GM18507 (cell line): ENCODE data around the gene PSMD8.
"Not testable (repeated sequence)": the region's sequence is repeated elsewhere in the genome, so short reads cannot be mapped to it uniquely, and the experiment has no call there.

Experiments
- DNase-seq: peaks from one replicate; pipeline ENCODE4 v3.0.0; 2011; ENCODE audit warnings: low read depth; ENCODE audit not compliant: insufficient read length; ENCODE audit errors: extremely low spot score
- FAIRE-seq: peaks from 2 replicates; lab custom pipeline; 2011; peaks lifted over from hg19 to GRCh38; lab: Jason Lieb, UNC

The PSMD8 gene

DNA sequence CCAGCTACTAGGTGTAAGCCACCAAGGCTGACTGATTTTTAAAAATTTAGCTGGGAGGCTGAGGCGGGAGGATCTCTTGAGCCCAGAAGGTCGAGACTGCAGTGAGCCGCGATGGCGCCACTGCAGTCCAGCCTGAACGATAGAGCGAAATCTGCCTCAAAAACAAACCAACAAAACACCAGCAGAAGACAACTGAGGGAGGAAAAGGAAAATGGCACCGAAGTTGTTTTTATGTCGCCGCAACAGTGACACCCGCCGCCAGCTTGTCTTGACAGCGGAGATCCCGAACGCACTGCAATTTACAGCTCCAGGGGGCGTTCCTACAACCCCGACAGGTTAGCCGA lies 28.2 kb downstream of the PSMD8 start:
- FAIRE-seq (no peak), DNase-seq (no peak)

DNA sequence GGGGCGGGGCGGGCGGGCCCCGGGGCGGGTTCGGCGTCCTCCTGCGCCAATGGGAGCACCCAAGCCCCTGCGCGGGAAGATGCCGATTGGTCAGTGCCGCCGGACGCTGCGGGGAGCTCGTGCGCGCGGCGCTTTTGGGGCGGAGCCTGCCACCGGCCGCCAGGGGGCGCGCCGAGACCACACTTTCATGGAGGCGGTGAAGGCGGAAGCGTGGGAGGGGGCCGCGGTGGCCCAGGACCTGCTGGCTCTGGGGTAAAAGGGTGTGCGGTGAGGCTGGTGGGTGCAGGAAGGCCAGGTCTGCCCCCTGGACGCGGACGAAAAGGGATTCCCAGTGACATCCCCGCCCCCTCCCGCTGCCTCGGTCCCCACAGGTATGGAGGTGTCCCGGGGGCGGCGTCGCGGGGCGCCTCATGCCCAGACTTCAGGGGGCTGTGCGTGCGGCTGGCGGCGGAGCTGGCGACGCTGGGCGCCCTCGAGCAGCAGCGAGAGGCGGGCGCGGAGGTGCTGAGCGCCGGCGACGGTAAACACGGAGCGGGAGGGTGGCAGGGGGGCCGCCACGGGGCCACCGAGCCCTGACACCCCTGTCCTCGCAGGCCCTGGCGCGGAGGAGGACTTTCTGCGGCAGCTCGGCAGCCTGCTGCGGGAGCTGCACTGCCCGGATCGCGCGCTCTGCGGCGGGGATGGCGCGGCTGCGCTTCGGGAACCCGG lies 28.8 kb downstream of the PSMD8 start, which contains the start of gene FAM98C:
TSS of gene FAM98C (plus strand) at position 127 of the 708 bp plus-strand sequence. CDS start at position 188, 61 bp downstream.
- FAIRE-seq: peak; percentile 94

GRCh38 chr19:38404858-38405257 lies 30.5 kb downstream of the PSMD8 start:
- FAIRE-seq (no peak), DNase-seq (no peak)

More for the DNA sequence above, 28.8 kb downstream of the PSMD8 start, which contains the start of gene FAM98C:
- peak; percentile 100 for DNase-seq

DNA sequence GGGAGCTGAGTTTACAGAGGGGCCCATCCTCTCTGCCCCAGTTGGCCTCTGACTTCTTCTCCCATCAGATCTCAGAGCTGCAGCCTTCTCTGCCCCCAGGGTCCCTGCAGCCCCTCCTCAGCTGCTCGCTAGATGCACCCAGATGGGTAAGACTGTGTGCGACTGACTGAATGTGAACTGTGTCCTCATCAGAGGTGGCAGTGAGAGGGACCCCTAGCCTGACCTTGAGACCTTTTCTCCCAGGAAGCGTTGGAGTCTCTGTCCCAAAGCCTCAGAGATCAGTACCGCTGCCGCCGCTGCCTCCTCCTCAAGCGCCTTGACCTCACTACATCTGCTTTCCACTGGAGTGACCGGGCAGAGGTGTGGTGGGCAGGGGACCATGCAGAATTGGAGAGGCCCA lies 30.9 kb downstream of the PSMD8 start:
- no peak for DNase-seq
- FAIRE-seq: no peak

GRCh38 chr19:38409631-38410133 lies 35.3 kb downstream of the PSMD8 start:
- FAIRE-seq: no peak

GRCh38 chr19:38410407-38410806 lies 36.0 kb downstream of the PSMD8 start:
- FAIRE-seq, DNase-seq: not testable (repeated sequence)

More at GRCh38 chr19:38409631-38410133, 35.3 kb downstream of the PSMD8 start:
- no peak for DNase-seq

DNA sequence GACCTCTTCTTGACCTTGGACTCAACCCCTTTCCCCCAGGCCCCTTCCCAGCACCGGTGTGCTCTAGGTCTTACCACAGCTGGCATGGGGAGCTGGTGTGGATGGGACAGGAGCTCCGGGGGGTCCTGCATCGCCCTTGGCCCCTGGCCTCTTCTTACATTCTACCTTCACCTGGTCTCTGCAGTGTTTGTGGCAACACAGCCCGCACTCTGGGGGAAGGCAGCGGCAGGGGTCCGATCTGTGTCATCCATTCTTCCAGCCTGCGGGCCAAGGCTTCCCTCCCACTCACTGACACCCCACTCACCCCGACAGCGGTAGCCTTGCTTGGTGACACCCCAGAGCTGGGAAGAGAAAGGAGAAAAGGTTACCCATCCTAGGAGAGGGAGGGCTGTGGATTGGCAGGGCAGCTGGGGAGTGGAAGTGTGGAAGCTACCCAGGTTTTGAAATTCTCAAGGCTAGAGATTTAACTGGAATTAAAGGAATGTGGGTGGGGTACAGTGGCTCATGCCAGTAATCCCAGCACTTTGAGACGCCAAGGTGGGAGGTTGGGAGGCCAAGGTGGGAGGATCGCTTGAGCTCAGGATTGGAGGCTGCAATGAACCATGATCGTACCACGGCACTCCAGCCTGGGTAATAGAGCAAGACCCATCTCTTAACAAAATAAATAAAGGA lies 36.8 kb downstream of the PSMD8 start:
- FAIRE-seq (no peak), DNase-seq (no peak)

DNA sequence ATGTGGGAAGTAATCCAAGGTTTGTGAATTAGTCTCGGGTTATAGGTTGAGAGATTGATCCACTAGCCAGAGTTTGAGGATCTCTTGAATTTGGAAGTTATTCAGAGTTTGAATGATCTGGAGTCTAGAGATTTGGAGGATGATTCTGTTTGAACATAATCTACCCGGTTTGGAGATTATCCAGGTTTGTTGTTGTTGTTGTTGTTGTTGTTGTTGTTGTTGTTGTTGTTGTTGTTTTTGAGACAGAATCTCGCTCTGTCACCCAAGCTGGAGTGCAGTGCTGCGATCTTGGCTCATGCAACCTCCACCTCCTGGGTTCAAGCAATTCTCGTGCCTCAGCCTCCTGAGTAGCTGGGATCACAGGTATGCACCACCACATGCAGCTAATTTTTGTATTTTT lies 37.5 kb downstream of the PSMD8 start:
- FAIRE-seq, DNase-seq: not testable (repeated sequence)

GRCh38 chr19:38412491-38412890 lies 38.1 kb downstream of the PSMD8 start:
- DNase-seq (no peak), FAIRE-seq (no peak)

GRCh38 chr19:38412961-38413360 lies 38.6 kb downstream of the PSMD8 start:
- DNase-seq (no peak), FAIRE-seq (no peak)

GRCh38 chr19:38413416-38413815 lies 39.0 kb downstream of the PSMD8 start:
- DNase-seq (no peak), FAIRE-seq (no peak)

DNA sequence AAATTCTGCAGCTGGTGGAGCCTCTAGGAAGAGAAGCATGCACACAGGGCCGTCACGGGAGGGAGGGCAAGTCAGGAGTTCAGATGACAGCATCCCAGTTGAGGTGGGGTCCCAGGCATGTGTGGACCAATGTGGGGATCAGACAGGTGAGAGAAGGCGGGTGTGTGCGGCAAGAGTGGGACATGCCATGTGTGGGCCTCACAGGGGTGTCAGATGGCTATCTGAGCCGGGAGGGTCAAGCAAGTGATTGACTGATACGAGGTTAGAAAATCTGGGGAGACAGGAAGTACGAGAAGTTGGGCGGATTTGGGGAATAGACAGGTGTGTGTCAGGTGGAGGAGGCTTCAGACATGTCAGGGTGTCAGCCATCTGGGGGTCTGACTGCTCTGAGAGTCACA lies 42.8 kb downstream of the PSMD8 start:
- FAIRE-seq (no peak), DNase-seq (no peak)

DNA sequence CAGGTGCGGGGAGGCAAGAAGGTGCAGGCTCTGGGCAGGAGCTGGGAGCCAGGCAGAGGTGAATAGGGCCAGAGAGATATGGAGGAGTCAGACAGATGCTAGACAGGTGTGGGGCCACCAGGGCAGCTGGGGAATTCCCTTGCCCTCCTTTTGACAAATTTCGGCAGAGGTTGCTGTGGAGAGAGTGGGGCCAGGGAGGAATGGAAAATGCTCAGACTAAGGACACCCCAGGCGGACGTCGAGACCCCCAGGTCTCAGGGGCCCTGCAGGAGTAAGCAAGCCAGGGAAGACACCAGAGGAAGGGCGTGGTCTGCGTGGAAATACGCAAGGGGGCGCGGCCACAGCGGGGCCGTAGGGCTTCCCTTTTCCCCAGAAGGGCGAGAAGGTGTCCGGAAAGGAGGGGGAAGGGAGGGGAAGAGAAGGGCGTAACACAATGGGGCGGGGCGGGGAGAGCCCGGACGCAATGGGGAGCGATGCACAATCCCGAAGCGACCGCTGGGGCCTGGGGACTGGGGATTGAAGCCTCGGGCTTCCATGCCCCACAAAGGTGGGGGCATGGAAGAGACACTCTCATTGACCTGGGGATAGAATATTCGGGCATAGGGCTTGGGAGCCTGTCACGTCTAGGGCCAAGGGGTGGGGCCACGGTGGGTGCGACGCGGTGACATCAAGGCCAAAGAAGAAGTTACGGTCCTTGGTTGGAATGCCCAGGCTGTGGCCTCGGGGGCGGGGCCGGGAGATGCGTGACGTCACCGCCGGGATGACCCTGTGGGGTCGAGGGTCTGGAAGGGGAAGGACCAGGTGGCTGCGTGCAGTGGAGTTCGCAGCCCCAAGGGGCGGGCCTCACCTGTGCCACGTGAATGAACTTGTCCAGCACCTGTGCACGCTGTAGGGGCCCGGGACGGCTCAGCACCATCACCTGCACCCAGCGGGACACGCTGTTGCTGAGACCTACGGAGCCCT lies 43.5 kb downstream of the PSMD8 start:
- FAIRE-seq (peak; percentile 88), DNase-seq (no peak)

DNA sequence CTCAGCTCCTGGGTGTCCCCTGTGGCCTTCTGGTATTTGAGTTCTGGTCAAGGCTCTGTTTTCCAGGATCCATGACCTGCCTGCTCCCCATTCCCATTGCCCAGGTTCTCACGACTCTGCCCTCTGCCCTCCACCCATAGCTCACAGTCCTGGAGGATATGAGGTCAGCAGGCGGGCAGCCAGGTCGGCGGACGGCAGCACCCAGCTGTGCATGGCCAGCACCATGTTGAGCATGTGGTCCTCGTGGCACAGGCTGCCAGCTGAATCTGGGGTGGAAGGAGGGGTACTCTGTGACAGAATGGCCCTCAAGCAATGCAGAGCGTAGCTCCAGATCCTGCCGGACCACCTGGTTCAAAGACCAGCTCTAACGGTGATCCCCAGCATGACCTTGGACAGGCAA lies 46.6 kb downstream of the PSMD8 start:
- no peak for FAIRE-seq

GRCh38 chr19:38421856-38422255 lies 47.5 kb downstream of the PSMD8 start:
- DNase-seq (no peak), FAIRE-seq (no peak)

More for the DNA sequence above, 46.6 kb downstream of the PSMD8 start:
- no peak for DNase-seq

DNA sequence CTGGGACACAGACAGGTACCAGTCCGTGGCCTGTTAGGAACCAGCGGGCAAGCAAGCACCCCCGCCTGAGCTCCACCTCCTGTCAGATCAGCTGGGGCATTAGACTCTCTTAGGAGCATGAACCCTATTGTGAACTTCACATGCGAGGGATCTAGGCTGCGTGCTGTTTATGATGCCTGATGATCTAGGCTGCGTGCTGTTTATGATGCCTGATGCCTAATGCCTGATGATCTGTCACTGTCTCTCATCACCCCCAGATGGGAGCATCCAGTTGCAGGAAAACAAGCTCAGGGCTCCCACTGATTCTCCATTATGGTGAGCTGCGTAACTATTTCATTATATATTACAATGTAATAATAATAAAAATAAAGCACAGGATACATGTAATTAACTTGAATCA lies 48.1 kb downstream of the PSMD8 start:
- DNase-seq (no peak), FAIRE-seq (no peak)

DNA sequence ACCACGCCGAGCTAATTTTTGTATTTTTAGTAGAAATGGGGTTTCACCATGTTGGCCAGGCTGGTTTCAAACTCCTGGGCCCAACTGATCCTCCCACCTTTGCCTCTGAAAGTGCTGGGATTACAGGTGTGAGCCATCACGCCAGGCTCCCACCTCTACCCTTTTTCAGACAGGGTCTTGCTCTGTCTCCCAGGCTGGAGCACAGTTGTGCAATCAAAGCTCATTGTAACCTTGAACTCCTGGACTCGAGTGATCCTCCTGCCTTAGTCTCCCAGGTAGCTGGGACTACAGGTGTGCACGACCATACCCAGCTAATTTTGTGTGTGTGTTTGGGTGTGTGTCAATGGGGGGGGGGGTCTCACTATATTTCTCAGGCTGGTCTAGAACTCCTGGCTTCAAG lies 49.9 kb downstream of the PSMD8 start:
- DNase-seq (no peak), FAIRE-seq (no peak)

DNA sequence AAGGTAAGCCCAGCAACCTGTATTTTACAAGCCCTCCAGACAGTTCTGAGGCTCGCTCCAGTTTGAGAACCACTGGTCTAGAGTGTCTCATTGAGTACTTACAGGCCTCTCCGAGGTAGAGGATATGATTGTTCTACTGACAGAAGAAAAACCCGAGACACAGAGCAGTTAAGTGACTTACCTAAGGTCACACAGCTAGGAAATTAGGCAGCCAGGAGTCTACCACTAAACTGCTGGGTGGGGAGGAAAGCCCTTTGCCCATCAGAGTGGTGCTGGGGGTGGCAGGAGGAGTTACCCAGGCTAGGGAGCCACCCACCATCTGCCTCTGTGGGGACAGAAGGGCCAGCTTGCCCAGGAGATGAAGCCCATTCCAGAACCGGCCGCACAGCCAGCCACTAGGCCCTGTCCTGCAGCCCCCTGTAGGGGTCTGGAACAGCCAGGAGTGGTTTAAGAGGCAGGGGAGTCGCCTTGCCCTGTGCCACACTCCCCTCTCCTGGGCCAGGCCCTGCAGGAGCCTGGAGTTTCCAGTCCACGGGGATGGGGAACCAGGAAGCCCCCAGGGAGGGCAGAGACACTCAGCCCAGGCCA lies 50.9 kb downstream of the PSMD8 start:
- DNase-seq (no peak), FAIRE-seq (no peak)

DNA sequence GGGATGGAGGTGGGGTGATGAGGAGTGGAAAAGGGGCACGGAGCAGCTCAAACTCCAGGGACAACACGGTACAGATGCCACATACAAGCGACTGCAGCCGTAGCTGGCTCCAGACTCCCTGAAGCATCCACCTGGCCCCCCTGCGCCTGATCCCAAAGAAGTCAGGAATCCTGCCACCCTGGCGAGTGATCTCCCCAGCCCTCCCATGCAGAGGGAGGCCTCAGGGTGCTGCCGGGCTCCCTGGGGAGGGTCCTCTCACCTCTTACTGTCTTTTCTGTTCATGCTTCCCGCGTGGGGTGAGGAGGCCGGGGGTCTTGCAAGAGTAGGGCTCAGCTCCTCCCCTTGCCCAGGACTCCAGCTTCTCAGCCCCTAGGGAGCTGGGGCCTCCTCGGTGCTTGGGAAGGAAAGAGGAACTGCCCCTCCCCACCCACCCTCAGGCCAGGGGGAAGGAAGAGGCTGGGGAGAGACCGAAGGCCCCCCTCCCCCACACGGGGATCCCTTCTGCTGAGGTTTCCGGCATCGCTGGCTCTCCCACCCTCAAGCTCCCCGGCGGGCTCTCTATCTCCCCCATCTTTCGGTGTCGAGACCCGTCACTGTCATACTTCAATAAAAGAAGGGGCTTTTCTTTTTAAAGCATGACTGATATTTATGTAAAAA lies 51.6 kb downstream of the PSMD8 start, which contains the start of gene RASGRP4:
TSS of gene RASGRP4 (minus strand) at position 410 of the 657 bp plus-strand sequence. CDS start at position 282, 128 bp downstream.
- FAIRE-seq (no peak), DNase-seq (no peak)
